SK-N-SH treated with all-trans-retinoic acid at 6 μM for 48 hours (cell line): ENCODE measurements around the gene CORO2A.

ENCODE experiments used
- BACH2 ChIP-seq: fragments of 250-450 bp; sonication (Bioruptor Pico); IDR thresholded peaks from 2 replicates; pipeline ENCODE4 v1.9.0; 2021; ENCODE audit warnings: mild to moderate bottlenecking, borderline replicate concordance
- GLIS3 ChIP-seq: fragments of 250-450 bp; sonication (Bioruptor Pico); IDR thresholded peaks from 2 replicates; pipeline ENCODE4 v1.5.0; 2020; ENCODE audit warnings: mild to moderate bottlenecking, moderate library complexity
- OSR1 ChIP-seq: fragments of 250-450 bp; sonication (Bioruptor Pico); IDR thresholded peaks from 2 replicates; pipeline ENCODE4 v1.8.0; 2022; ENCODE audit warnings: moderate library complexity, mild to moderate bottlenecking, inconsistent platforms
- POU6F1 ChIP-seq: fragments of 250-450 bp; sonication (Bioruptor Pico); IDR thresholded peaks from 2 replicates; pipeline ENCODE4 v1.8.0; 2021; ENCODE audit warnings: low read depth, mild to moderate bottlenecking, moderate library complexity, borderline replicate concordance
- RARB ChIP-seq: fragments of 250-450 bp; sonication (Bioruptor Pico); IDR thresholded peaks from 2 replicates; pipeline ENCODE4 v1.8.0; 2021; ENCODE audit warnings: mild to moderate bottlenecking, moderate library complexity
- TSHZ2 ChIP-seq: fragments of 250-450 bp; sonication (Bioruptor Pico); IDR thresholded peaks from 2 replicates; pipeline ENCODE4 v1.5.0; 2020; ENCODE audit warnings: mild to moderate bottlenecking, moderate library complexity
- ZFP3 ChIP-seq: fragments of 250-450 bp; sonication (Bioruptor Pico); IDR thresholded peaks from 2 replicates; pipeline ENCODE4 v1.5.0; 2020; ENCODE audit warnings: mild to moderate bottlenecking, moderate library complexity
- ZFP30 ChIP-seq: fragments of 450-650 bp; formaldehyde crosslinking; IDR thresholded peaks from 2 replicates; pipeline ENCODE4 v1.5.0; 2022; ENCODE audit warnings: mild to moderate bottlenecking, moderate library complexity
- ZNF565 ChIP-seq: fragments of 450-650 bp; formaldehyde crosslinking; conservative IDR thresholded peaks from 2 replicates; pipeline ENCODE4 v1.5.0; 2020; ENCODE audit warnings: low read depth, mild to moderate bottlenecking, moderate library complexity
- ZNF70 ChIP-seq: fragments of 450-650 bp; formaldehyde crosslinking; IDR thresholded peaks from 2 replicates; pipeline ENCODE4 v1.5.0; 2020; ENCODE audit warnings: mild to moderate bottlenecking, moderate library complexity

- no peak for TF ChIP-seq ZNF565 (CRISPR knock-in tag)
- no peak for TF ChIP-seq OSR1 (CRISPR knock-in tag)
- no peak for TF ChIP-seq RARB
- no peak for TF ChIP-seq TSHZ2 (CRISPR knock-in tag)
- TF ChIP-seq ZFP3: no peak
- TF ChIP-seq ZNF70 (CRISPR knock-in tag): no peak
- TF ChIP-seq POU6F1 (CRISPR knock-in tag): no peak
- TF ChIP-seq BACH2 (CRISPR knock-in tag): no peak
- no peak for TF ChIP-seq GLIS3
- no peak for TF ChIP-seq ZFP30 (CRISPR knock-in tag)
Observed at GRCh38 chr9:98162613-98163012, 29.8 kb downstream of the CORO2A start.
